Karpas-422 (cell line): Measurements from ENCODE around the gene FAXDC2. TPM values are rescaled to one million over a fixed set of nuclear protein-coding genes. Genes with fewer than 3 reads are reported as not detected.

Source experiments
- DNase-seq: peaks from one replicate; pipeline ENCODE4 v3.0.0-alpha.2; 2015
- H2AFZ ChIP-seq: fragments of 200-600 bp; sonication (generic); 2 replicates; pipeline ENCODE4 v1.6.1; 2014; ENCODE audit warnings: antibody characterized with exemption, low read length, mixed read lengths
- H3K27ac ChIP-seq: fragments of 200-600 bp; sonication (generic); 2 replicates; pipeline ENCODE4 v1.5.1; 2014; ENCODE audit warnings: mild to moderate bottlenecking, low read length, moderate library complexity
- H3K27me3 ChIP-seq: fragments of 200-600 bp; sonication (generic); 2 replicates; pipeline ENCODE4 v1.6.1; 2014; ENCODE audit warnings: low read length, mixed read lengths
- H3K36me3 ChIP-seq: fragments of 200-600 bp; sonication (generic); 2 replicates; pipeline ENCODE4 v1.6.1; 2014; ENCODE audit warnings: low read length, mixed read lengths; ENCODE audit not compliant: insufficient read depth
- H3K4me1 ChIP-seq: fragments of 200-600 bp; sonication (generic); 2 replicates; pipeline ENCODE4 v1.6.1; 2014; ENCODE audit warnings: mild to moderate bottlenecking, low read length, mixed read lengths
- H3K4me2 ChIP-seq: fragments of 200-600 bp; sonication (generic); 2 replicates; pipeline ENCODE4 v1.6.1; 2014; ENCODE audit warnings: low read length, low read depth, mild to moderate bottlenecking; ENCODE audit not compliant: poor library complexity, severe bottlenecking
- H3K4me3 ChIP-seq: fragments of 200-600 bp; sonication (generic); 2 replicates; pipeline ENCODE4 v1.5.1; 2014; ENCODE audit warnings: mild to moderate bottlenecking, antibody characterized with exemption, low read length, mixed read lengths
- H3K79me2 ChIP-seq: fragments of 200-600 bp; sonication (generic); 2 replicates; pipeline ENCODE4 v1.6.1; 2014; ENCODE audit warnings: mild to moderate bottlenecking, low read length, mixed read lengths
- H3K9ac ChIP-seq: fragments of 200-600 bp; sonication (generic); 2 replicates; pipeline ENCODE4 v1.6.0; 2014; ENCODE audit warnings: low read length
- H3K9me2 ChIP-seq: fragments of 200-600 bp; sonication (generic), shearing (Covaris generic); replicated peaks from 2 replicates; pipeline ENCODE4 v1.6.0; 2014; ENCODE audit warnings: mild to moderate bottlenecking, low read length, moderate library complexity; ENCODE audit not compliant: insufficient read depth
- H3K9me3 ChIP-seq: fragments of 300-700, 200-600 bp; sonication (generic); 2 replicates; pipeline ENCODE4 v1.6.1; 2014; ENCODE audit warnings: low read length, mixed read lengths
- H4K20me1 ChIP-seq: fragments of 200-600 bp; sonication (generic); 2 replicates; pipeline ENCODE4 v1.6.1; 2014; ENCODE audit warnings: mild to moderate bottlenecking, antibody characterized with exemption, low read length, low read depth; ENCODE audit not compliant: insufficient read depth
- total RNA-seq: library from RNA; depleted of rRNA; stranded (reverse); fragments of >200 nt; shearing (Covaris generic); gene quantifications from 2 replicates; pipeline ENCODE4 v1.2.3, GENCODE V29; 2014; ENCODE audit warnings: low replicate concordance

FAXDC2 gene
- total RNA-seq, 1 experiment from 2014 or later: not detected

DNA sequence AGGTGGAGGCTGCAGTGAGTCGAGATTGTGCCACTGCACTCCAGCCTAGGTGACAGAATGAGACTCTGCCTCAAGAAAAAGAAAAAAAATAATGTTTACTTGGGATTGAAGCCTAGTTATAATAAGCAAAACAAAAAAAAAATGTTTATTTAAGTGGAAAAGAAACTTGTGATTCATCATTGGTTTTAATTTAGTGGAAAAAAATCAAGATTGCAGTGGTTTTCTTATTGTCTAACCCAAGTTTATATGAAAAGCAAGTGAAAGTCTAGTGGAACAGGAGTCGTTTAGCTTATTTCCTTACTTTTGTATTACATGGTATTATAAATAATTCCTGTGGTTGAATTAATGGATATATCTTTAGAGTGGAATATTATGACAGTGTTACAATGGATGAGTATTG is 16.4 kb upstream of the FAXDC2 start:
- Histone ChIP-seq H3K9me2 (no peaks in the 10 kb centered on the region), H2AFZ (no peak overlapping the region), H3K79me2 (peaks cover 69% of the 10 kb centered on the region), H3K9me3 (no peaks in the 10 kb centered on the region), H3K27me3 (no peaks in the 10 kb centered on the region), H3K4me3 (no peak overlapping the region), H3K4me1 (peaks cover 13% of the 10 kb centered on the region), H3K27ac (no peak overlapping the region), H3K36me3 (peaks cover 63% of the 10 kb centered on the region), H4K20me1 (peaks cover 9% of the 10 kb centered on the region; the same call in 1 of the 2 replicates), H3K4me2 (no peak overlapping the region), H3K9ac (no peak overlapping the region)
- no peak for DNase-seq

DNA sequence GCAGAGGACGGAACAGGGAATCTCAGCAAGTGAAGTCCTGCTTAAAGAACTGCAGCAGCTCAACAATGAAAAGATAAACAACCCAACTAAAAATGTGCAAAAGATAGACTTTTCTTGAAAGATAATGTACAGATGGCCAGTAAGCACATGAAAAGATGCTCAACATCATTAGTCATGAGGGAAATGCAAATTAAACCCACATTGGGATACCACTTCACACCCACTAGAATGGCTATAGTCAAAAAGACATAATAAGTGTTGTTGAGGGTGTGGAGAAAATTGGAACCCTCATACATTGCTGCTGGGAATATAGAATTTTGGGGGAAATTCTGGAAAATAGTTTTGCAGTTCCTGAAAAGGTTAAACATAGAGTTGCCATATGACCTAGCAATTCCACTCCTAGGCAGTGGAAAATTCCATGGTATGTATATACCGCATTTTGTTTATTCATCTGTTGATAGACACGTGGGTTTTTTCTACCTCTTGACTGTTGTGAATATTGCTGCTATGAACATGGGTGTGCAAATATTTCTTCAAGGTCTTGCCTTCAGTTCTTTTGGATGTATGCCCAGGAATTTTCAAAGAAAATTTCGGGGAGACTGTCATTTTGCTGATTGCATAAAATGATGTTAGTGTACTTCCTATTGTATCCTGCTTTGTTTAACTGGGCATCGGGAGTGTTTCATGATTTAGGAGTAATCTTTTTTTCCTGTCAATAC is 15.2 kb upstream of the FAXDC2 start:
- H4K20me1 ChIP-seq: peaks cover 15% of the 10 kb centered on the region; the same call in 1 of the 2 replicates
- H2AFZ ChIP-seq: no peak overlapping the region
- peaks cover 23% of the 10 kb centered on the region for H3K4me1 ChIP-seq
- H3K9me2 ChIP-seq: no peaks in the 10 kb centered on the region
- H3K9ac ChIP-seq: no peak overlapping the region
- H3K27me3 ChIP-seq: no peaks in the 10 kb centered on the region
- H3K9me3 ChIP-seq: no peaks in the 10 kb centered on the region
- peaks cover 58% of the 10 kb centered on the region for H3K36me3 ChIP-seq
- DNase-seq: no peak
- peaks cover 81% of the 10 kb centered on the region for H3K79me2 ChIP-seq
- no peak overlapping the region for H3K4me2 ChIP-seq
- H3K4me3 ChIP-seq: no peak overlapping the region
- H3K27ac ChIP-seq: no peak overlapping the region

DNA sequence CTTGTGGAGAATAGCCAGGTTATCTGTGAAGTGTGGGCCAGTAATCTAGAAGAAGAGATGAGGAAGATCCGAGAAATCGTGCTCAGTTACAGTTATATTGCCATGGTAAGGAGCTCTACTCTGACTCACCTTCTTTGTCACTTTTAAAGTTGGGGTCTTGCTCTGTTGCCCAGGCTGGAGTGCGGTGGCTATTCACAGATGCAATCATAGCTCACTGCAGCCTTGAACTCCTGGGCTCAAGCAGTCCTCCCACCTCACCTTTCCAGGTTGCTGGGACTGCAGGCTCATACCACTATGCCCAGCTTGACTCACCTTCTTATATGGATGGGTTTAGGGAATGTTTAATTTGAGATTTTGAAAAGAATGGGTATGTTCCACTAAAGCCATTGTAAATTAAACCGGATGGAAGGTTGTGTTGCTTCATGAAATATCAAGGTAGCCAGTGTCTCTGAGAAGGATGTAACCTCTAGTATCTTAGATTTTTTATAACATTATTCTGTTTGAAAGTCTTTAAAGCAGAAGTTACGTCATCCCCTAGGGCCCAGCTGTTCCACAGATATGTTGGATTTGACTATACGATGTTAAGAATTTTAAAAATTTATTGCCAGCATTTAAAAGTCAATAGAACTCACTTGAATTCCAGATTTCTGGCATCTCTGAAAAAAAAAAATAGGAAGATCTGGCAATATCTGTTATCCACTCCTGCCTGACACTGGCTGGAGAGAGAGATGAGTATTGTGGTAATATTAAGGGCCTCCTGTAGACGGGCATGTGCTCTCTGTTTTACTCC is 13.1 kb upstream of the FAXDC2 start:
- Histone ChIP-seq H3K4me2 (no peak overlapping the region), H3K4me3 (no peak overlapping the region), H3K27ac (no peak overlapping the region), H3K27me3 (no peaks in the 10 kb centered on the region), H3K36me3 (peaks cover 47% of the 10 kb centered on the region), H3K4me1 (peaks cover 33% of the 10 kb centered on the region), H3K9me2 (no peaks in the 10 kb centered on the region), H2AFZ (no peak overlapping the region), H3K9me3 (no peaks in the 10 kb centered on the region), H3K79me2 (peaks cover 91% of the 10 kb centered on the region), H4K20me1 (peaks cover 15% of the 10 kb centered on the region; the same call in 1 of the 2 replicates), H3K9ac (no peak overlapping the region)
- no peak for DNase-seq

DNA sequence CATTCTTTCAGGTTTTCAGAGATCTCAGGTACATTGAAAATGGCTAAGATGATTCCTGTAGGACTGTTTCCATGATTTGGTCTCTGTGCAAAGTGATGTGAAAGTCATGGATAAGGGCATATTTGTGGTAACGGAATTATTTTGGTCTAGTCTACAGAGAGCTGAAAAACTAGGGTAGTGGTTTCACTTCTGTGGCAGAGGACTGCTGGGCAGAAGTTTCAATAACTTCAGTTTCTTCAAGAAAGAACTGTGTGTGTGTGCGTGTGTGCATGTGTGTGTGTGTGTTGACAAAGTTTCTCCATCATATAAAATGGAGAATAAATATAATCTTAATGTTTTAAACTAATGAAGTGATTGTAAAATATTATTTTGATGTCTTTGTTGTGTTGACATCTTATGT is 12.4 kb upstream of the FAXDC2 start:
- Histone ChIP-seq H3K9ac (0 out of 2 replicates have a peak overlapping the region, but pooled peaks have one; percentile 3), H3K79me2 (peaks cover 89% of the 10 kb centered on the region), H3K4me3 (no peak overlapping the region), H3K27ac (no peak overlapping the region), H3K4me1 (peaks cover 33% of the 10 kb centered on the region), H3K9me2 (no peaks in the 10 kb centered on the region), H3K36me3 (peaks cover 45% of the 10 kb centered on the region), H2AFZ (no peak overlapping the region), H3K9me3 (no peaks in the 10 kb centered on the region), H3K27me3 (no peaks in the 10 kb centered on the region), H4K20me1 (peaks cover 15% of the 10 kb centered on the region; the same call in 1 of the 2 replicates), H3K4me2 (peak overlapping the region; percentile 2)
- DNase-seq: no peak

DNA sequence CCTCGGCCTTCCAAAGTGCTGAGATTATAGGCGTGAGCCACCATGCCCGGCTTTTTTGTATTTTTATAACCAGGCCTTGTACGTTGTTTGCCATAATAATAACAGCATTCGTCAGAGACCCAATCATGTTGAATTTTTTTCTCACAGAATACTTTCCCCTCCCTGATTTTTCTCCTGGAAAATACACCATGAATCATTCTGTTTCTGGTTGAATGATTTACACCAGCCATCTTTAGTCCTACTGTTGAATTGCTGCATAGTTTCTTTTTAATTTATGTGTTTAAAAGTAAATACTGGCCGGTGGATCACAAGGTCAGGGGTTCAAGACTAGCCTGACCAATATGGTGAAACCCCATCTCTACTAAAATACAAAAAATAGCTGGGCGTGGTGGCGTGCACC is 11.5 kb upstream of the FAXDC2 start:
- Histone ChIP-seq H4K20me1 (peaks cover 15% of the 10 kb centered on the region; the same call in 1 of the 2 replicates), H3K27ac (no peak overlapping the region), H3K4me2 (peak overlapping the region; percentile 2), H3K9me2 (no peaks in the 10 kb centered on the region), H2AFZ (no peak overlapping the region), H3K9me3 (no peaks in the 10 kb centered on the region), H3K36me3 (peaks cover 40% of the 10 kb centered on the region), H3K9ac (no peak overlapping the region), H3K27me3 (no peaks in the 10 kb centered on the region), H3K79me2 (peaks cover 85% of the 10 kb centered on the region), H3K4me3 (no peak overlapping the region), H3K4me1 (peaks cover 39% of the 10 kb centered on the region)
- DNase-seq: no peak

DNA sequence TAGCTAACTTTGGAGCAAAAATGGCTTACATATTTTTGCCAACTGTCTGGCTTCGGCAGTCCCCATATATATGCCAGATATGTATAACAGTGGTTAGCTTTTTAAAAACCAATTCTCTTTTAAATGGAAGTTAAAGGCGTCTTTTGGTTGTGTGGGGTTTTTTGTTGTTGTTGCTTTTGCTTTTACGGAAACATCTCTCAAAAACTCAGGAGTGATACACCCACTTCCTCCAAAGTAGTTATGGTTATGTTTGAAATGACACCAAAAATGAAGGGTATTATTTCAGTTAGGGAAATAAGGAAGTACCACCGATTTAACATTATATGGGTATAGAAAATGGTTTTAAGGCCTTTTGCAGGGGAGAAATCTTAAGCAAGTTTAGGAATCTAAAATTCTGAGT is 10.4 kb upstream of the FAXDC2 start:
- peaks cover 32% of the 10 kb centered on the region for H3K36me3 ChIP-seq
- DNase-seq: no peak
- H3K9me2 ChIP-seq: no peaks in the 10 kb centered on the region
- no peaks in the 10 kb centered on the region for H3K27me3 ChIP-seq
- peak overlapping the region; percentile 95 for H3K4me2 ChIP-seq
- H3K79me2 ChIP-seq: peaks cover 73% of the 10 kb centered on the region
- peaks cover 15% of the 10 kb centered on the region; the same call in 1 of the 2 replicates for H4K20me1 ChIP-seq
- H3K4me3 ChIP-seq: peak overlapping the region; percentile 94
- H3K9ac ChIP-seq: peak overlapping the region; percentile 79
- H3K4me1 ChIP-seq: peaks cover 46% of the 10 kb centered on the region
- H3K27ac ChIP-seq: peak overlapping the region; percentile 92
- no peak overlapping the region for H2AFZ ChIP-seq
- no peaks in the 10 kb centered on the region for H3K9me3 ChIP-seq

DNA sequence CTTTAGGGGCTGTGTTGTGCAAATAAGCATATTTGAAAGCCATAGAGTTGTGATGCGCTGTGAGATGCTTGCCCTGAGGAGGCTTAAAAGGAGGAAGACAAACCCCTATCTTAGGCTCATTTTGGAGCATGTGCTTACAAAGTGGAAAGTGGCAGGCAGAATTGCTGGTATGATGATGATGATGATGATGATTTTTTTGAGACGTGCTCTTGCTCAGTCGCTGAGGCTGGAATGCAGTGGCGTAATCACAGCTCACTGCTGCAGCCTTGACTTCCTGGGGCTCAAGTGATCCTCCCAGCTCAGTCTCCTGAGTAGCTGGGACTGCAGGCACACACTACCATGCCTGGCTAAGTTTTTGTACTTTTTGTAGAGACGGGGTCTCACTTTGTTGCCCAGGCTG is 9.7 kb upstream of the FAXDC2 start:
- Histone ChIP-seq H4K20me1 (peaks cover 15% of the 10 kb centered on the region; the same call in 1 of the 2 replicates), H2AFZ (no peak overlapping the region), H3K9me2 (no peaks in the 10 kb centered on the region), H3K4me1 (peaks cover 43% of the 10 kb centered on the region), H3K4me2 (peak overlapping the region; percentile 95), H3K36me3 (peaks cover 25% of the 10 kb centered on the region), H3K9me3 (no peaks in the 10 kb centered on the region), H3K4me3 (peak overlapping the region; percentile 94), H3K9ac (peak overlapping the region; percentile 79), H3K27ac (peak overlapping the region; percentile 92), H3K27me3 (no peaks in the 10 kb centered on the region), H3K79me2 (peaks cover 66% of the 10 kb centered on the region)
- peak; percentile 58 for DNase-seq
